ENCODE measurements around the gene TBL3. TPM values are rescaled to one million over a fixed set of nuclear protein-coding genes. Genes with fewer than 3 reads are reported as not detected.

The TBL3 gene
- total and polyA plus RNA-seq, 8 donors = 14.7 to 63.7 (median 21.4) TPM

DNA sequence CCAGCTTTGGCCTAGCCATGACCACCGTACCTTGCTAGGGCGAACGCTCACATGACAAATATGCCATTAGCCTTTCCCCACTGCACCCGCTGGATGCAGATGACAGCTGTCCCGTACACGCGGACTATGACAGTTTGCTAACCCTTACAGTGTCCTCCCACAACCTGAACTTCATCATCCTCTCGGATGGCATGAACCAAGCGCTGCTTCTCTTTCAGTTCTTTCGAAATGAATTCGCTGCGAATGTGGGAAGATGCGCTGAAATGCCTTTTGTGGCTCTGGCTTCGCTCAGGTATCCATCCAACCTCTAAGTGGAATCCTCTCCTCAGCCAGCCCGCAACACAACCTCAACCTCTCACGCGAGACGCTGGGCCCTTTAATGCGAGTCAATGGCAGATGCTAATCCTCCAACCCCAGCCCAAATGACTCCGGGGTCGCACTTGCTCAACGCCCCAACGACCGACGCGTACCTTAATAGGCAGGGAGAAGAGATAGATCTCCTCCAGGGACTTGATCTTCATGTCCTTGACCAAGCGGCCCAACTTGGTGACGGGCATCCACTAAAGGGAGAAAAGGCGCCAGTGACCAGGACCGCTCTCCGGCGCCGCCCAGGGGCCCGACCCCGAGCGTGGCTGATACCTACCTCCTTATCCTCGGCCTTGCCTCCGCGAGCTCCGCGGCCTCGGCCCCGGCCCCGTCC is 7.9 kb upstream of the TBL3 start:
- no peaks in the 10 kb centered on the region for H3K27me3 ChIP-seq
- FAIRE-seq (no peak), DNase-seq (peak in 1 of 6 donors; percentile 76), ATAC-seq (peak in 3 of 4 donors; percentile 30 to 46 (median 30))
- H3K36me3 ChIP-seq = peaks cover 0 to 20% (median 10%) of the 10 kb centered on the region in 3 donors
- 8 to 10% methylated on average over 40 to 44 of the region's 44 CpGs for WGBS, 2 donors
- H3K4me3 ChIP-seq = peak overlapping the region; percentile 74 to 96 (median 88)
- H3K4me1 ChIP-seq = peaks cover 0 to 22% (median 20%) of the 10 kb centered on the region in 3 donors
- intact Hi-C loops (cut with DNase I) = no loop called here
- H3K27ac ChIP-seq = peak overlapping the region; percentile 89 to 96 (median 92)
- TF ChIP-seq, protein P1, sequence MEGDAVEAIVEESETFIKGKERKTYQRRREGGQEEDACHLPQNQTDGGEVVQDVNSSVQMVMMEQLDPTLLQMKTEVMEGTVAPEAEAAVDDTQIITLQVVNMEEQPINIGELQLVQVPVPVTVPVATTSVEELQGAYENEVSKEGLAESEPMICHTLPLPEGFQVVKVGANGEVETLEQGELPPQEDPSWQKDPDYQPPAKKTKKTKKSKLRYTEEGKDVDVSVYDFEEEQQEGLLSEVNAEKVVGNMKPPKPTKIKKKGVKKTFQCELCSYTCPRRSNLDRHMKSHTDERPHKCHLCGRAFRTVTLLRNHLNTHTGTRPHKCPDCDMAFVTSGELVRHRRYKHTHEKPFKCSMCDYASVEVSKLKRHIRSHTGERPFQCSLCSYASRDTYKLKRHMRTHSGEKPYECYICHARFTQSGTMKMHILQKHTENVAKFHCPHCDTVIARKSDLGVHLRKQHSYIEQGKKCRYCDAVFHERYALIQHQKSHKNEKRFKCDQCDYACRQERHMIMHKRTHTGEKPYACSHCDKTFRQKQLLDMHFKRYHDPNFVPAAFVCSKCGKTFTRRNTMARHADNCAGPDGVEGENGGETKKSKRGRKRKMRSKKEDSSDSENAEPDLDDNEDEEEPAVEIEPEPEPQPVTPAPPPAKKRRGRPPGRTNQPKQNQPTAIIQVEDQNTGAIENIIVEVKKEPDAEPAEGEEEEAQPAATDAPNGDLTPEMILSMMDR (IDR thresholded peaks at IDR 0.05) = no peak
- no peaks in the 10 kb centered on the region for H3K9me3 ChIP-seq

DNA sequence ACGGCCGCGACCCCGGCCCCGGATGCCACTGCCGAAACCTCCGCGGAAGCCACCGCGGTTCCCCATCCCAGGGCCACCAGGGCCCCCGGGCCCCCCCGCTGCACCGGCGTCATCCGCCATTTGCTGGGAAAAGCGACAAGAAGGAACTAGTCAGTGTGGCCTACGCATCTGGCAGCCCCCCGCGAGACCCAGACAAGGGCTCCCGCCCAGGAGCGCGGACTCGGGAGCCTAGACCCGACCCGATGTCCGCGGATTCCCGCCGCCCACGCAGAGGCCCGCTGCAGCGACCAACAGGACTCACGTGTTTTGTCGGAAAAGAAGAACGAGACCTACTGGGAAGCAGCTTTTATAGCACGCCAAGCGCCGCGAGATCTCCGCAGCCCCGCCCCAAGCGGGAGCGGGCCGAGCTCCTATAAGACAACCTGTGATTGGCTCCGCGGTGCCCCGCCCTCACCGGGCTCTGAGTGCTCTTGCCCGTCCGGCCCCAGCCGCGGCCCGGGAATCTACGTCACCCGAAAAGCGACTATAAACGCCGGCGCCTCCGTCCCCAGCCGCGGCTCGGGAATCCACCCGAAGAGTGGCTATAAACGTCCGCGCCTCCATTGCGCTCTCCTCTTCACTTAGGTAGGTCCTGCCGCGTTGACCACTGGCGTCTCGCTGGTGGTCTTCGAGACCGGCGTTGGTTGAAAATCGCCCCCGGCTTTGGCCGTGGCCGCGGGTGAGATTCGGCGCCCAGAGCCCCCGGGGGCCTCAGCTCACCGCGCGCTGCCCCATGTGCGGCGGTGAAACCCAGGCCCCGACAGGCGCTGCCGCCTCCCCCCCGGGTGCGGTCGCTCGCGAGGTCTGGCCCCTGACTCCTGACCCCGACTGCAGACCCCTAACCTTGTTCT is 7.1 kb upstream of the TBL3 start, which contains the start of gene RPS2:
RPS2 (minus strand) TSS at position 321 of the 890 bp plus-strand sequence; CDS start at position 120, 201 bp downstream.
- peak; percentile 91 to 97 (median 93) for ATAC-seq
- DNase-seq = peak; percentile 98 to 100 (median 98)
- Histone ChIP-seq H3K27me3 (no peaks in the 10 kb centered on the region), H3K9me3 (no peaks in the 10 kb centered on the region), H3K36me3 (peaks cover 0 to 20% (median 10%) of the 10 kb centered on the region in 3 donors), H3K4me1 (peaks cover 0 to 21% (median 20%) of the 10 kb centered on the region in 3 donors), H3K4me3 (peak within 1 kb of the TSS; percentile 74 to 96 (median 88)), H3K27ac (peak within 1 kb of the TSS; percentile 89 to 96 (median 92))
- intact Hi-C loops (cut with DNase I) = no loop called here
- TF ChIP-seq, protein P1 (IDR thresholded peaks at IDR 0.05) = no peak
- 0 to 1% methylated on average over 89 to 97 of the region's 97 CpGs for WGBS, 2 donors
- FAIRE-seq = peak; percentile 60

DNA sequence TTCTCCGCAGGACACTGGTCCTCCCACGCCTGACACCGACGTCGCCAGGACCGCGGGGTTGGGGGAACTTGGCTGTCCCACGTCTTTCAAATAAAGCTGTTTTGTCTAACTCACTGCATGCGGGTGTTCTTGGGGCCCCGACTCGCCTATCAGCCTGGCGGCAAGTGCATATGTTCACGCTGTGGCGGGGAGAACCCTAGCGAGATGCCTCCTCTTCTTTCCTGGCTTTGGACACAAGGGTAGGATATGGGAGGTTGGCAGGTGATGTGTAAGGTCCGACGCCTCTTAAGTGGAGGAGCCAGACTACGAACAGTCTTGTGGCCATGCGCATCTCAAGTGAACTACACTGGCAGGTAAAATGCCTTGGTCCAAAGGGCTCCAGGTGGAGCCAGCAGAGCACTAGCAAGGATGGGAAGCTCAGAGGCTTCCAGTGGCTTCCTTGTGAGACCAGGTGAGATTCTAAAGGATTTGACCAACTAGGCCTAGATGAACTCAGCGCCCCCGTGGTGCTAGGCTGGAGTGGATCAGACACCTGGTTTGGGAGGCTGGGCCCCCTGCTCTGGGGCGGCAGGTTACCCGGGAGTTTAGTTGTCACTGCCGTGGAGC is 6.4 kb upstream of the TBL3 start:
- 15 to 17% methylated on average over 24 of the region's 24 CpGs for WGBS, 2 donors
- ATAC-seq = peak in 3 of 4 donors; percentile 1 to 5 (median 2)

DNA sequence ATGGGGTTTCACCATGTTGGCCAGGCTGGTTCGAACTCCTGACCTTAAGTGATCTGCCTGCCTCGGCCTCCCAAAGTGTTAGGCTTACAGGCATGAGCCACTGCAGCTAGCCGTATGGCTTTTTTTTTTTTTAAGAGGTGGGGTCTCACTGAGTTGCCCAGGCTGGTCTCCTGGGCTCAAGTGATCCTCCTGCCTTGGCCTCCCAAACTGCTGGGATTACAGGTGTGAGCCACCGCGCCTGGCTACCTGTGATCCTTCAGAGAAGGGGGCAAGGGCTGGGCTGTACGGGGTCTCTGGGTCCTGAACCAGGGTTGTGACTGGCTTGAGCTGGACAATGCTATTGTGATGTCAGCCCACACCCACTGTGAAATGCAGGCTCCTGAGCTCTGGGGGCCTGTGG is 5.4 kb upstream of the TBL3 start, which contains the start of gene RNF151:
RNF151 (plus strand) TSS at position 397 of the 400 bp plus-strand sequence. CDS start 26 bp downstream, outside the sequence.
- Histone ChIP-seq H3K9me3 (no peaks in the 10 kb centered on the region), H3K4me3 (peak within 1 kb of the TSS; percentile 74 to 96 (median 88)), H3K36me3 (peaks cover 0 to 16% (median 8%) of the 10 kb centered on the region in 3 donors), H3K27ac (peak within 1 kb of the TSS in 1 of 4 donors; percentile 91), H3K27me3 (no peaks in the 10 kb centered on the region), H3K4me1 (peaks cover 0 to 18% (median 11%) of the 10 kb centered on the region in 3 donors)
- TF ChIP-seq, protein P1 (IDR thresholded peaks at IDR 0.05) = no peak
- intact Hi-C loops (cut with DNase I) = no loop called here
- WGBS, 2 donors = 94 to 96% methylated on average over 6 of the region's 6 CpGs
- ATAC-seq (no peak), FAIRE-seq (no peak), DNase-seq (peak in 1 of 6 donors; percentile 60)

More for the DNA sequence above, 6.4 kb upstream of the TBL3 start:
- Histone ChIP-seq H3K36me3 (peaks cover 0 to 20% (median 10%) of the 10 kb centered on the region in 3 donors), H3K9me3 (no peaks in the 10 kb centered on the region), H3K27me3 (no peaks in the 10 kb centered on the region), H3K27ac (peak overlapping the region; percentile 89 to 96 (median 92)), H3K4me3 (peak overlapping the region; percentile 74 to 96 (median 88)), H3K4me1 (peaks cover 0 to 19% (median 18%) of the 10 kb centered on the region in 3 donors)
- TF ChIP-seq, protein P1 (IDR thresholded peaks at IDR 0.05) = no peak
- FAIRE-seq (no peak), DNase-seq (peak in 2 of 6 donors; percentile 42 to 78)
- intact Hi-C loops (cut with DNase I) = no loop called here
